Eye (tissue), 1 donor: ENCODE measurements around the gene ZBTB5.

Source experiments
- DNase-seq: peaks from one replicate; pipeline ENCODE4 v3.0.0-alpha.2; 2015

The ZBTB5 gene

DNA sequence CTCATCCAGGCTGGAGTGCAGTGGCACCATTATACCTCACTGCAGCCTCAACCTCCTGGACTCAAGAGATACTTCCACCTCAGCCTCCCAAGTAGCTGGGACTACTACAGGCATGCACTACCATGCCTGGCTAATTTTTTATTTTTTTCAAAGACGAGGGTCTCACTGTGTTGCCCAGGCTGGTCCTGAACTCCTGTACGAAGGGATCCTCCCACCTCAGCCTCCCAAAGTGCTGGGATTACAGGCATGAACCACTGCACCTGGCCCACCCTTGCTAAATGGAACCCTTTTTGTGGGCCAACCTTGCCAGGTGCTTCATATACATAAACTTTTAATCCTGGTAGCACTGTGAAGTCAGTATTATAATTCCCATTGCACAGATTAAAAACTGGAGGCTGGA, 41.7 kb downstream of the ZBTB5 start:
- no peak for DNase-seq

GRCh38 chr9:37422289-37423104, 42.8 kb downstream of the ZBTB5 start, which contains the start of gene GRHPR:
Gene GRHPR (plus strand): TSS chr9:37422696. CDS start chr9:37422751, 55 bp downstream.
- peak; percentile 93 for DNase-seq

DNA sequence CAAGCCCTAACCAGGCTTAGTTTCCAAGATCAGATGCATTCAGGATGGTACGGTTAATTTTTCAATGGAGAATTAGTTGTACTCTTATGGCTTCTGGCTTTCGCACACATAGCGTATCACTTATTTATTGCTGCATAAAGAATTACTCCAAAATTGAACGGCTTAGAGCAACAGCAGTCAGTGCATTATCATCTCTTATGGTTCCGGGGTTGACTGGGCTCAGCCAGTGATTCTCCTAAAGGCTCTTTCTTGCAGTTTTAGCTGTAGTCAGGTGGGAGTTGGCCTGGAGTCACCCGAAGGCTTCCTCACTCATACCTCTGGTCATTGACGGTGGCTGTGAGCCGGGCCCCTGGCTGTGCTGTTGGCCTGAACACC, 43.3 kb downstream of the ZBTB5 start:
- no peak for DNase-seq

GRCh38 chr9:37420271-37421215, 44.7 kb downstream of the ZBTB5 start:
- no peak for DNase-seq

- DNase-seq: no peak
Measured at GRCh38 chr9:37419204-37419603, 46.0 kb downstream of the ZBTB5 start.

DNA sequence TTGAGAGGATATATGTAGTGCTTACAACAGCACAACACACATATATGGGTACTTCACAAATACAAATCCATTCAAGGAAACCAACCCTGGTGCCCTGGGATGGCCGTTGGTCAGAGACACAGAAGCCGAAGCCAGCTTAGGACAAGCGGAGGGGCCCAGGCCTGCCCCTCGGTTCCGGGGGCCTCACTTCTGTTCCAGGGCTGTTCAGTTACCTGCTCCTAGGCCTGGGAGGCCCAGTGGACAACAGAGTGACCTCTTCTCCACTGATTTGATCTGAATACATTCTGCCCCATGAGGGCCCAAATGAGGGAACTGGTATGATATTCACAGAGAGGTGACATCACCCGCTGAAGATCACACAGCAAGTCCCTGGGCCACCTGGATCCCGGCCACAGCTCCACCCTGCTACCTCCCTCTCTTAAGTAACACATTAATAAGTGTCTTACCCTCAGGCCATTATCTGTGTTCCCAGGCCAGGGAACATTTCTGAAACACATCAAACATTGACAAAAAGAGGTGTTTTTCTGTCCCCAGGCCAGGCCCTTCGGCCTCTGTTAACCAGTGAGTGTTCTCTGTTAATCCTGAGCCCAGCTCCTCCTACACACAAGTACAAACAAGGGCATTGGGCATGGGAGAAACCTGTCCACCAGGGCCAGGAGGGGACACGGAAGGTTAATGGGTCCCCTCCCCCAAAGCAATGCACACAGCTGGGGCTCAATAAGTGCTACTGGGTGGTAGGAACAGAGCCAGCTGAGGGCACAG, 47.2 kb downstream of the ZBTB5 start:
- DNase-seq: no peak

- DNase-seq: no peak
Measured at GRCh38 chr9:37417252-37417803, 47.9 kb downstream of the ZBTB5 start.

GRCh38 chr9:37415011-37415719, 50.1 kb downstream of the ZBTB5 start:
- peak; percentile 95 for DNase-seq

GRCh38 chr9:37414503-37414943, 50.7 kb downstream of the ZBTB5 start:
- no peak for DNase-seq

- no peak for DNase-seq
Measured at GRCh38 chr9:37413311-37413710, 51.9 kb downstream of the ZBTB5 start.

GRCh38 chr9:37412431-37413151, 52.7 kb downstream of the ZBTB5 start:
- peak; percentile 44 for DNase-seq

GRCh38 chr9:37410969-37411785, 54.1 kb downstream of the ZBTB5 start:
- no peak for DNase-seq

- DNase-seq: no peak
Measured at GRCh38 chr9:37410354-37410861, 54.8 kb downstream of the ZBTB5 start.

DNA sequence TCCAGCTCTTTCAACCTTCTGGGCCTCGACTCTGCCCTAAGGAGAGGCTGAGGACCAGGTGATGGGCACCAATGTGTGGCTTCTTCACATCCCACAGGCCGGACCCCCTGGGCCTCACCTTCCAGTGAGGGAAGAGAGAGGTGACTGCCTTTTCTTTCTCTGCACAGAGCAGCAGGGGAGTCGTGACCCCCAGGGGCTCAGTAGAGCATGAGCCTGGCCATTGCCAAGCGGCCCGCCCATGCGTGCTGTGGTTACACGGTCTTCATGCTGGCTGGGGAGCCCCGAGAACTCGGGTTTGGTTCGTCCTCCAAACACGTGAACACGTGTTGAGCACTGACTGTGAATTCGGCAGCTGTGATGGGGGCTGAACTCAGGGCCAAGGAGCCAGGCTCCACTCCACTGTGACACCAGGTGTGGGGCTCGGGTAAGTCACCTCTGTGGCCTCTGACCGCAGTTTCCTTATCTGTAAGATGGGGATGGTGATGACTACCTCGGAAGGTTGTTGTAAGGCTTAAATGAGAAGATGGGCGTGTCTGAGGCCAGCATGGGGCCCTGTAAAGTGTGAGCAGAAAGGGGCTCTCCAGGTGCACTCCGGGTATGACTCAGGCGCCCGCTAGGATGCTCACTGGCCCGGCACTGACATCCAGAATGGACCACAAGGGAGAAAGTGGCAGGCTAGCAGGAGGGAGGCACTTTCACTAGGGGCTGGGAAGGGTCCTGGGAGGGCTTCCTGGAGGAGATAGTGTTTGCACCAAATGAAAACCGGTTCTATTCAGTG, 56.1 kb downstream of the ZBTB5 start:
- no peak for DNase-seq

- no peak for DNase-seq
Measured at GRCh38 chr9:37407468-37407867, 57.8 kb downstream of the ZBTB5 start.

DNA sequence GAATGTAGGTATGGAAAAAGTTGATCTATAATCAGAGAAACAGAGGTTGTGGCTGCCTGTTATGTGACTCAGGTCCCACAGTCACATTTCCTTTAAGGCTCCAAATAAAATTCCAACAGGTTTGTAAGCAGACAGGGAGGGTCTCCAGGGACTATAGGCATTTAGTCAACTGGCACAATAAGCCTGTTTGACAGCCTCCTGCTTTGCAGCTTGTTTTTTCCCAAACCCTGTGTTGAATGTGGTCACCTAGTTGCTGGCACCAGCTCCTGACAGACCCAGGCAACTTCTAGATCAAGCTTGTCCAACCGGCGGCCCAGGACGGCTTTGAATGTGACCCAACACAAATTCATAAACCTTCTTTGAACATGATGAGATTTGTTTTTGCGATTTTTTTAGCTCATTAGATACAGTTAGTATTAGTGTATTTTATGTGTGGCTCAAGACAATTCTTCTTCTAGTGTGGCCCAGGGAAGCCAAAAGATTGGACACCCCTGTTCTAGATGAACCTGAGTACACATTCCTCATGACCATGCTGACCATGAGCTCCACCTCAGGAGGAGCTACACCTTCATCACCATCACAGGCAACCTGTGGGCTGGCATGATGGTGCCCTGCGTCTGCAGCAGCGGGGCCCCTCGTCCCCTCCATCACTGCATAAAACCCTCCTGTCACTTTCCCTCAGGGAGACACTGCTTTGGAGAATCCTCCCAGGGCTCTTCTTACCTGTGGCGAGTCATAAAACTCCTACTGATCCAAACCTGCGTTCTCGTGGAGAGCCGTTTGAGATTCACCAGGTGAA, 58.4 kb downstream of the ZBTB5 start:
- no peak for DNase-seq

- DNase-seq: no peak
Measured at GRCh38 chr9:37405764-37406380, 59.4 kb downstream of the ZBTB5 start.

DNA sequence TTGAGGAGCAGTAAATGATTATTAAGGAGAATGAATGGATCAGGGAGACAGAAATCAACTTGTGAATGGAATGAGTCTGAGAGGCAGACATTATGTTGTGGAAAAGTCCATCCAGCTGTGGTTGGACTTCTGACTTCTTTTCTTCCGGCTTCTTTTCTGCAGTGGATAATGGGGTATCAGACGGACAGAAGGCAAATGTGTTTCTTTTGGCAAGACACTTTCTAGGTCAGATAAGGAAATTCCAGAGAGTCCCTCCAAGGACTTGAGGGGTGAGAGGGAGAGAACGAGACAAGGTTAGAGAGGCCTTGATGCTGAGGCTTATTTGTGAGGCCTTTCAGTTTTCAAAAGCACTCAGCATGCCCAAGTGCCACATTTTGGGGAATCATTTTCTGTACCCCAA, 59.9 kb downstream of the ZBTB5 start:
- no peak for DNase-seq
